Upper lobe of right lung (tissue), 1 donor: ENCODE measurements around the gene KCNQ1OT1. TPM values are rescaled to one million over a fixed set of nuclear protein-coding genes. Genes with fewer than 3 reads are reported as not detected.

Experiments
- ATAC-seq: fragments of 200-7000 bp; cut with Tn5 transposase; one replicate; pipeline ENCODE4 v1.9.1; 2020; ENCODE audit warnings: mild to moderate bottlenecking, moderate library complexity
- DNase-seq: peaks from one replicate; pipeline ENCODE4 v3.0.0-alpha.2; 2020
- H3K27ac ChIP-seq: fragments of 200-600 bp; one replicate; pipeline ENCODE4 v1.8.0; 2022
- H3K27me3 ChIP-seq: fragments of 200-600 bp; one replicate; pipeline ENCODE4 v1.8.0; 2022; ENCODE audit warnings: mild to moderate bottlenecking
- H3K36me3 ChIP-seq: fragments of 200-600 bp; one replicate; pipeline ENCODE4 v1.8.0; 2022
- H3K4me1 ChIP-seq: fragments of 200-600 bp; one replicate; pipeline ENCODE4 v1.8.0; 2022
- H3K4me3 ChIP-seq: fragments of 200-600 bp; one replicate; pipeline ENCODE4 v1.8.0; 2022; ENCODE audit warnings: mild to moderate bottlenecking
- H3K9me3 ChIP-seq: fragments of 200-600 bp; one replicate; pipeline ENCODE4 v1.8.0; 2022
- intact Hi-C: fragments of 100-400 bp; cut with DNase I; formaldehyde crosslinking; loops from one replicate; pipeline ENCODE4 v1.11.0; 2022
- total RNA-seq: library from RNA; stranded (reverse); fragmentation: NEBNext Ultra II Directional; extraction: Animal tissue kit (Norgen Biotek cat#: 25700); gene quantifications from one replicate; pipeline ENCODE4 v1.2.1, GENCODE V29; 2021
- TF ChIP-seq, protein P1 (sequence below): fragments of 200-600 bp; IDR thresholded peaks from one replicate; pipeline ENCODE4 v1.8.0; 2022; ENCODE audit warnings: antibody characterized with exemption
- donor health status: DM: no; HTN: yes; CAD: no; lungs with severe emphysema.

KCNQ1OT1 gene
- total RNA-seq, 1 donor from 2014 or later = 2.0 TPM

DNA sequence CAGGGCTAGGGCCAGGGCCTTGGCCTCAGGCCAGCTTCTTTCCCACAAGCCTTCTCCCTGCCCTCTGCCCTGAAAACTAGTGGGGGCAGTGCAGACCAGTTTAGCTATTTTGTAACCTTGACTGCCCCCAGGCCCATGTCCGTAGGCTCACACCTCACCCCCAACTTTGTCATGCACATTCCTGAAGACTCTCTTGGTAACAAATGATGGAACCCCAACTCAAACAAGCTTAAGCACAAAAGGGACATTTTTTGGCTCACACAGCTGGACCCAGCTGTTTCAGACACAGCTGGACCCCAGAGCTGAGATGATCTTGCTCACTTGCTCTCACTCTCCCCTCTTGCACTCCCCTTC, 46.6 kb downstream of the KCNQ1OT1 start:
- no peaks in the 10 kb centered on the region for H3K36me3 ChIP-seq
- DNase-seq (peak; percentile 26), ATAC-seq (no peak)
- H3K27me3 ChIP-seq = no peaks in the 10 kb centered on the region
- H3K27ac ChIP-seq = no peak overlapping the region
- TF ChIP-seq, protein P1, sequence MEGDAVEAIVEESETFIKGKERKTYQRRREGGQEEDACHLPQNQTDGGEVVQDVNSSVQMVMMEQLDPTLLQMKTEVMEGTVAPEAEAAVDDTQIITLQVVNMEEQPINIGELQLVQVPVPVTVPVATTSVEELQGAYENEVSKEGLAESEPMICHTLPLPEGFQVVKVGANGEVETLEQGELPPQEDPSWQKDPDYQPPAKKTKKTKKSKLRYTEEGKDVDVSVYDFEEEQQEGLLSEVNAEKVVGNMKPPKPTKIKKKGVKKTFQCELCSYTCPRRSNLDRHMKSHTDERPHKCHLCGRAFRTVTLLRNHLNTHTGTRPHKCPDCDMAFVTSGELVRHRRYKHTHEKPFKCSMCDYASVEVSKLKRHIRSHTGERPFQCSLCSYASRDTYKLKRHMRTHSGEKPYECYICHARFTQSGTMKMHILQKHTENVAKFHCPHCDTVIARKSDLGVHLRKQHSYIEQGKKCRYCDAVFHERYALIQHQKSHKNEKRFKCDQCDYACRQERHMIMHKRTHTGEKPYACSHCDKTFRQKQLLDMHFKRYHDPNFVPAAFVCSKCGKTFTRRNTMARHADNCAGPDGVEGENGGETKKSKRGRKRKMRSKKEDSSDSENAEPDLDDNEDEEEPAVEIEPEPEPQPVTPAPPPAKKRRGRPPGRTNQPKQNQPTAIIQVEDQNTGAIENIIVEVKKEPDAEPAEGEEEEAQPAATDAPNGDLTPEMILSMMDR = no peak
- H3K9me3 ChIP-seq = peaks cover 19% of the 10 kb centered on the region
- intact Hi-C loops = no loop called here
- no peaks in the 10 kb centered on the region for H3K4me1 ChIP-seq
- H3K4me3 ChIP-seq = no peak overlapping the region

DNA sequence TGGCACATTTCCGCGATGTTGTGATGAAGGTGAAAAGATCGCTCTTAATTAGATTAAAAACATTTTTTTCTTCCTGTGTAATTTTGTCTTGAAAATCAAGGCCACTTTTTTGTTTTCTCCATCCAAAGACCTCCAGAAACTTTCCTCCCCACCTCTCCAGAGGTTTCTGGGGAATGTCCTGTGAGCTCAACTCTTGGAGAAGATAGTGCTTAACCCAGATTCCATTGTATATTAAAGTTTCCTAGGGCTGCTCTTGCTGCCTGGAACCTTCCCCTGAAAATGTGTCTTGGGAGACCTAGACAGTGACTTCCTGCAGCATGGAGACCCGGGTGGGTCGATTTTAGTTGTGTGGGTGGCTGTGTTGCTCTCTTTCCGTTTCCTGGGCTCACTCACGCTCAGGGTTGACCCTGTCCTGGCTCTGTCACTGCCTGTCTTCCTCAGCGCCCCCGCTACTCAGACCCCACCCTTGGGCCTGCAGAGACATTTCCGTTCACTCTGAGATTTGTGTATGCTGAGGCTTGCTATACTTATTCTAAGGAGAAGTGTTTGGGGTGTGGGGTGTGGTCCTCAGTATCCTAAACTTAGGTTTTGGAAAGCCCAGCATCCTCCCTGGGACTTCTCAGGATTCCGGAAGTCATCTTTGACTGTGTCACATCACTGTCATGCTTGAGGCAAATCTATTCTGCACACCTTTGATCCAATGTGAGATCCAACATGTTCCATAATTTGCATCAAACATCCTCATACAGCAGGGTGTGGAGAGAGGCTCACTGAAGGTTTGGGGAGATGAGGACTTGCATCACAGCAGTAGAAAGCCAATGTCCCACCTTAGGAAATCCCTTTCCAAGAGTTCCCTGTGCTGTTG, 47.2 kb downstream of the KCNQ1OT1 start:
- intact Hi-C loops = no loop called here
- TF ChIP-seq, protein P1 = no peak
- no peak overlapping the region for H3K4me3 ChIP-seq
- ATAC-seq = no peak
- H3K27ac ChIP-seq = no peak overlapping the region
- peak; percentile 17 for DNase-seq
- peaks cover 19% of the 10 kb centered on the region for H3K9me3 ChIP-seq
- H3K27me3 ChIP-seq = no peaks in the 10 kb centered on the region
- no peaks in the 10 kb centered on the region for H3K4me1 ChIP-seq
- H3K36me3 ChIP-seq = no peaks in the 10 kb centered on the region

DNA sequence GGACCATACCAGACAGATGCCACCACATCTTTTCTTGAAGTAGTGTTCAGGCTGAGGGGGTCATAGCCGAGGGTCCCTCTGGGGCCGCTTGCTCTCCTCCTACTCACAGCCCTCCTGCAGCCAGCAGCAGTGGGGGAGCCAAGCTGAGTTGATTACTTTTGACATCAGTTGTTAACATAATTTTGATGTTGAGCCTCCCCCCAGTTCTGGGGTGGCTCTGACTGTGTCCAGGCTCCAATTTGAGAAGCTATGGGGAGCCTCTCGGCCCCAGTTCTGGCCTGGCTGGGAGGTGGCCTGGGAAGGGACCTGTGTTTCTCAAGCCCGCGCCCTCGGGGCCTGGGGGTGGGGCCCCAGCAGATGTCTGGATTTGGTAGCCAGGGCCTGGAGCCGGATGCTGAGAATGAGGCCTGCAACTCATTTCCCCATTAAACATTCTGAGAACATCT, 47.9 kb downstream of the KCNQ1OT1 start:
- intact Hi-C loops = no loop called here
- no peaks in the 10 kb centered on the region for H3K4me1 ChIP-seq
- no peak overlapping the region for H3K27ac ChIP-seq
- TF ChIP-seq, protein P1 = no peak
- no peak for ATAC-seq
- H3K27me3 ChIP-seq = no peaks in the 10 kb centered on the region
- H3K4me3 ChIP-seq = no peak overlapping the region
- H3K36me3 ChIP-seq = no peaks in the 10 kb centered on the region
- peak; percentile 41 for DNase-seq
- H3K9me3 ChIP-seq = peaks cover 19% of the 10 kb centered on the region

DNA sequence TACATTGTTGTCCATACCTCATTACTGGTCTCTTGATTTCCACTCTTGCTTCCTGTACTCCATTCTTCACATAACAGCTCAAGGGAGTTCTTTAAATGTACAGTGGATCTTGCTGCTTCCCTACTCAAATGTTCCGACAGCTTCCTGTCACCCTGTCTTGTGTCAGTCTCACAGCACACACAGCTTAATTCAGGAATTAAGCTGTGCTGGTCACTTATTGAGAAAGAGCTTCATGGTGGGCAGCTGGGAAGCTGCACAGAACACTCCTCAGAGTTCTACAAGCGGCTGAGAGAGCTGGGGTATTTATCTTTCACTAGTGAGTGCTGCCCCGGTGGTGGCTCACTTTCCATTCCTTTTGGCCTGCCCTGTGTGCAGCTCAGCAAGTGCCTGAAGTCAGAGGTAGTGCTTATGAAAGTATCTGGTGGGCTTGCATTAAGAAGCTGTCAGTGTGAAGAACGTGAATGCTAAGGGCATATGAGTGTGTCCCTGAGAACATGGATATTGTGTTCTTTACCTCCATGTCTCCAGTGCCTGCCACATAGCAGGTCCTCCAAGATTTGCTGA, 48.7 kb downstream of the KCNQ1OT1 start:
- H3K4me1 ChIP-seq = no peaks in the 10 kb centered on the region
- H3K27ac ChIP-seq = no peak overlapping the region
- TF ChIP-seq, protein P1 = no peak
- H3K9me3 ChIP-seq = peaks cover 19% of the 10 kb centered on the region
- H3K36me3 ChIP-seq = no peaks in the 10 kb centered on the region
- intact Hi-C loops = no loop called here
- no peaks in the 10 kb centered on the region for H3K27me3 ChIP-seq
- ATAC-seq = no peak
- no peak for DNase-seq
- H3K4me3 ChIP-seq = no peak overlapping the region

DNA sequence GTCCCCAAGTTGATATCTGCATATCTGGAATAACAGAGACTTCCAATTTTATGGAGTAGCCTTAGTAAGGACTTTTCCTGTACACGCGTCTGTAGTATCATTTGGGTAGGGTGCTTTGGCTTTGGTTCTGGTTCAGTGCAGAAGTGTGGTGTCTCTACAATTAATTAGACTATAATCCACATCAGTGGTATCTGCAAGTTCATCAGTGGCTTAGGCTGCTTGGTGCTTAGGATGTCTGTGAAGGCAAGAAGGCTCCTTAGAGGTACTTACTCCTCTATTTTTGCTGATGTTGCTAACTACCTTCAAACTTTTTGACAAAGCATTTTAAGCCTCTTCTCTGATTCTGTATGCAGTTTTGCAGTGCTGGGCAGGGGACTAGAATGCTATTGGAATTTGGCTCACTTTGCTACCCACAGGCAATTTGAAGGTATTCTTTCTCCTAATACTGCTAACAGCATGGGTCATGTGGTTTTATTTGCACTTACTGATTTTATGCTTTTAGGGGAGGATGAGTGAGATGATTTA, 49.4 kb downstream of the KCNQ1OT1 start:
- H3K9me3 ChIP-seq = peaks cover 19% of the 10 kb centered on the region
- TF ChIP-seq, protein P1 = no peak
- H3K36me3 ChIP-seq = no peaks in the 10 kb centered on the region
- DNase-seq (no peak), ATAC-seq (no peak)
- no peaks in the 10 kb centered on the region for H3K27me3 ChIP-seq
- no peak overlapping the region for H3K27ac ChIP-seq
- no peak overlapping the region for H3K4me3 ChIP-seq
- H3K4me1 ChIP-seq = no peaks in the 10 kb centered on the region
- intact Hi-C loops = no loop called here
